ENCODE measurements around the gene ADAT2. TPM values are rescaled to one million over a fixed set of nuclear protein-coding genes. Genes with fewer than 3 reads are reported as not detected.

Gene ADAT2
- total and polyA plus RNA-seq, 2 of the 13 experiments (the other 11 are each of a cell fraction or from before 2014, with no cell fraction given): 10.5 to 18.3 TPM

- TF ChIP-seq MLX (CRISPR knock-in tag; IDR thresholded peaks at IDR 0.05) (peak; percentile 60; the same call in 1 of the 2 replicates), PRDM15 (CRISPR knock-in tag; IDR thresholded peaks at IDR 0.05) (peak; percentile 70; the same call in 1 of the 2 replicates), TFDP1 (CRISPR knock-in tag; IDR thresholded peaks at IDR 0.05; ENCODE audit: borderline replicate concordance) (peak; percentile 94), TBP (CRISPR knock-in tag; IDR thresholded peaks at IDR 0.05) (peak; percentile 90; the same call in 1 of the 2 replicates), RBAK (CRISPR knock-in tag; IDR thresholded peaks at IDR 0.05) (peak; percentile 61; the same call in 1 of the 2 replicates), ZNF138 (CRISPR knock-in tag; IDR thresholded peaks at IDR 0.05; ENCODE audit: low read depth) (no peak; the same call in 1 of the 2 replicates), ZNF318 (CRISPR knock-in tag; IDR thresholded peaks at IDR 0.05) (peak; percentile 83), ZNF484 (CRISPR knock-in tag; IDR thresholded peaks at IDR 0.05; ENCODE audit: borderline replicate concordance, low read depth) (no peak)
Measured at GRCh38 chr6:143450453-143451371, at the start of gene ADAT2, which contains the start of gene PEX3 (continued).
